Hematopoietic multipotent progenitor cell (in vitro differentiated cells): ENCODE measurements around the gene GNA14. TPM values are rescaled to one million over a fixed set of nuclear protein-coding genes. Genes with fewer than 3 reads are reported as not detected.
"Not testable (repeated sequence)": the region's sequence is repeated elsewhere in the genome, so short reads cannot be mapped to it uniquely, and the experiment has no call there.

Source experiments
- DNase-seq, 3 donors: peaks; one replicate each; pipeline ENCODE4 v3.0.0-alpha.2; 2011 to 2015; ENCODE audit warnings: low read depth in 2 of 3, low spot score in 2 of 3
- total RNA-seq: library from RNA; depleted of rRNA; stranded (reverse); fragments of >200 nt; gene quantifications from one replicate; pipeline ENCODE4 v1.2.3, GENCODE V29; 2012

The GNA14 gene
- total RNA-seq, 1 donor, result under 0.01 TPM

GRCh38 chr9:77497322-77498198 is 150.6 kb downstream of the GNA14 start:
- no peak for DNase-seq

- DNase-seq, result no peak
These were observed 152.1 kb downstream of the GNA14 start for GRCh38 chr9:77495834-77496671.

- DNase-seq, result not testable (repeated sequence)
These were observed 157.8 kb downstream of the GNA14 start for GRCh38 chr9:77490279-77490678.

- not testable (repeated sequence) for DNase-seq
These were observed 158.5 kb downstream of the GNA14 start for GRCh38 chr9:77489405-77490163.

- DNase-seq, result no peak
These were observed 159.5 kb downstream of the GNA14 start for GRCh38 chr9:77488439-77489126.

GRCh38 chr9:77486968-77487367 is 161.2 kb downstream of the GNA14 start:
- DNase-seq, result no peak

GRCh38 chr9:77486463-77486862 is 161.7 kb downstream of the GNA14 start:
- no peak for DNase-seq

GRCh38 chr9:77475641-77476473 is 172.3 kb downstream of the GNA14 start:
- DNase-seq, result no peak

- DNase-seq, result no peak
These were observed 173.2 kb downstream of the GNA14 start for GRCh38 chr9:77474936-77475335.

GRCh38 chr9:77472646-77473045 is 175.5 kb downstream of the GNA14 start:
- no peak for DNase-seq

- DNase-seq, result no peak
These were observed 176.6 kb downstream of the GNA14 start for GRCh38 chr9:77471572-77471971.

GRCh38 chr9:77469515-77470231 is 178.4 kb downstream of the GNA14 start:
- DNase-seq, result no peak

- DNase-seq, result no peak
These were observed 183.5 kb downstream of the GNA14 start for GRCh38 chr9:77464661-77465060.

- no peak for DNase-seq
These were observed 185.0 kb downstream of the GNA14 start for GRCh38 chr9:77463151-77463550.

GRCh38 chr9:77462066-77462465 is 186.1 kb downstream of the GNA14 start:
- no peak for DNase-seq

- DNase-seq, result no peak
These were observed 187.2 kb downstream of the GNA14 start for GRCh38 chr9:77460938-77461337.

- DNase-seq, result peak in 2 of 3 donors; percentile 60 to 87
These were observed 190.1 kb downstream of the GNA14 start for GRCh38 chr9:77457916-77458592.

GRCh38 chr9:77456829-77457437 is 191.2 kb downstream of the GNA14 start:
- peak; percentile 43 to 93 (median 81) for DNase-seq
